Measurements from ENCODE around the gene RASA3.

The RASA3 gene

GRCh38 chr13:114034481-114034891, 97.9 kb downstream of the RASA3 start:
- DNase-seq (ENCODE audit: low read depth), result no peak

DNA sequence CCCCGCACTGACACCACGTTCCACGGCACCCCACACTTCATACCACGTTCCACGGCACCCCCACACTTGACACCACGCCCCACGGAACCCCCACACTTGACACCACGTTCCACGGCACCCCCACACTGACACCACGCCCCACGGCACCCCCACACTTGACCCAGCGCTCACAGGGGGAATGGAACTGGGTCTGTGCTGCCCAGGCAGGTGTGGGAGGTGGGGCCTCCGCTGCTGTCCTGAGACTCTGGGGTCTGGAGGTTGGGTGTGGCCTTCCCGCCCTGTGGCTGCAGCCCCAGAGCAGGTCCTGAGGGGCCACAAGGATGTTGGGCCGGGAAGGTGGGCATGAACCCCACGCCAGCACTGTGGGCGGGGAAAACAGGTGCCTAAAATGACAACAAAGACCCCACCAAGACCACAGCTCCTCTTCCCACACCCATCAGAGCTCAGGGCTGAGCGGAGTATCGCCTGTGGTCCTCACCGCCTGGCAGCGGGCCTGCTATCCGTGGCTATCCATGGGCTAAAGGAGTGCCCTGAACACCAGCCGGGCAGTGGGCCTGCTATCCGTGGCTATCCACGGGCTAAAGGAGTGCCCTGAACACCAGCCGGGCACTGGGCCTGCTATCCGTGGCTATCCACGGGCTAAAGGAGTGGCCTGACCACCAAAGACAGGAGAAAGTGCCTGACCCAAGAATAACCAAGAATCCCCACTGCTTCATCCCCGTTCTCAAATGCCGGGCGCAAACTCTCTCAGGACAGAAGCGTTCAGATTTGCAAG, 98.7 kb downstream of the RASA3 start:
- DNase-seq (ENCODE audit: low read depth), result no peak

DNA sequence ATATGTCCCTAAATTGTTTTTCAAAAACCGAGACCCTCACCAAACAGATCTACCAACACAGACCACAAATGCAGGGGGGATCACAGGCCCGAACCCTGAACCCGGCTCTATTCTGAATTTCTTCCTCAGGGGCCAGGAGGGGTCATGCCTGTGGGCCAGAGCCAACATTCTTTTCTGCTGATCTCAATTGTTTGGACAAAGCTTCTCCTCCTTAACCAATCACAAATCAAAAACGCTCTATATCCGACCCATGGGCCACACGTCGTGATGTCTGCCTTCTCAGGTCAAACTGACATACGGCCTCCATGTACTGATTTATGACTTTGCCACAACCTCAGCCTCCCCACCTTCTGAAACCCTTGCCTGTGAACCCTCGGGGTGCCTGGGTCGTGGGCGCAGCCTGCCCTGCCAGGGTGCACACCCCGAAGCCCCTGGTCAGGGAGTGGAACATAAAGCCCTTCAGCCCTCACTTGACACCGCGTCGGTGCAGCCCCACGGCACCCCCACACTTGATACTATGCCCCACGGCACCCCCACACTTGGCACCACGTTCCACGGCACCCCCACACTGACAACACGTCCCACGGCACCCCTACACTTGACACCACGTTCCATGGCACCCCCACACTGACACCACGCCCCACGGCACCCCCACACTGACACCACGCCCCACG, 100.2 kb downstream of the RASA3 start:
- no peak for DNase-seq (ENCODE audit: low read depth)

DNA sequence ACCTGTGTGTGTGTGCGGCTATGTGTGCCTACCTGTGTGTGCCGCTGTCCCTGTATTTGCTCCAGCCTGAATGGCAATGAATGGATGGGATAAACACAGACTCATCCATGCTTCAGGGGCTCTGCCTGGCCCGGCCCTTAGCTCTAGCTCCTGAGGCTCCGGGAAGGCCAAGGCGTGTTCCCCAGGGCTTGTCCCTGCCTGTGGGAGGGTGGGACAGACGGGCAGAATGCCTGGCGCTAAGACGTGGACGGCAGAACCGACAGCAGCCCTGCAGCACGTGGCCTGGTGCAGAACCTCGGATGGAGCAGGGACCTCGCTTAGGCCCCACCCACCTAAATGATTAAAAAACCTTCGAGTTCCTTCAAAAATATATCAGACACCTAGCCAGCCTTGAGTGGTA, 100.8 kb downstream of the RASA3 start:
- DNase-seq (ENCODE audit: low read depth), result no peak

GRCh38 chr13:114030666-114031610, 101.5 kb downstream of the RASA3 start:
- DNase-seq (ENCODE audit: low read depth), result no peak

DNA sequence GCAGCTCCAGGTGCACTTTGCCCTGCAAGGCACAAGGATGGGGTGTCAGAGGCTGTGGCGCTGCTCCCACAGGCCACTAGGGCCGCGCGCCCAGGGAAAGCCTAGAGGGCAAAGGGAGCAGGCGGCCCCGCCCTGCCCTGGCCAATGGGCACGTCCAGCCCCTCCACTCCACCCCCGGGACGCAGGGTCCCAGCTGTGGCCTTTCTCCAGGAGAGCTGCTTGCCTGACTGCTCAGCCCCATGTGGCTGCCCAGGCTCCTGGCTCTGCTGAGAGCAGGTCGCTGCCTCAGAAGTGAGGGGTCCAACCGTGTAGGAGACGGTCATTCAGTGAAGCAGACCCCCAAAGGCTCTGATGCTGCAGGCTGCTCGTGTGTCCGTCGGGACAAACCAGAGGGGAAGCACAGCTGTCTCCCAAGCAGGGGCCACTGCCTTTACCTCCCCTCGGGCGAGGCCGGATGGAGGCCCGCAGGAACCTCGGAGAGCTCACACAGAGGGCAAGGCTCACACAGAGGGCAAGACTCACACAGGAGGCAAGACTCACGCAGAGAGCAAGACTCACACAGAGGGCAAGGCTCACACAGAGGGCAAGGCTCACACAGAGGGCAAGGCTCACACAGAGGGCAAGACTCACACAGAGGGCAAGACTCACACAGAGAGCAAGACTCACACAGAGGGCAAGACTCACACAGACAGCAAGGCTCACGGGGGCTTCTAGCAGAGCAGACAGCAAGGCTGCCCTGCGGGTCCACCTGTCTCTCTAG, 102.4 kb downstream of the RASA3 start:
- DNase-seq (ENCODE audit: low read depth), result no peak

DNA sequence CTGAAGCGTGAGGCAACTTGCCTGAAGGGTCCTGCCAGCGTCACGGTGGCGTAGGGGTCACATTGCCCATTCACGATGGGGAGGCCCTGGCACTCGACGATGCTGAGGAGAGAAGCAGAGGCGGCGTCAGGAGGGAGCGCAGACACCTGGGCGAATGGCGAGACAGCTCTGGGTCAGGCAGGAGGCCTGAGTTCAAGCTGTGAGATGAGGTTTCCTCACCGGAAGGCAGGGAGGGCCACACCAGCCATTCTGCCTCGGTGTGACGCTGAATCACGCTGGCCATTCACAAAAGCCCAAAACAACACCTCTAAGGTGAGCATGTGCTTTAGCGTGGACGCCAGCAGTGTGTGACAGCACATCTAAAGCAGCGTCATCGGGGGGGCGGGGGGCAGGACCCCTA, 104.6 kb downstream of the RASA3 start:
- DNase-seq (ENCODE audit: low read depth), result no peak

- no peak for DNase-seq (ENCODE audit: low read depth)
Measured at GRCh38 chr13:114027046-114027715, 105.2 kb downstream of the RASA3 start.

DNA sequence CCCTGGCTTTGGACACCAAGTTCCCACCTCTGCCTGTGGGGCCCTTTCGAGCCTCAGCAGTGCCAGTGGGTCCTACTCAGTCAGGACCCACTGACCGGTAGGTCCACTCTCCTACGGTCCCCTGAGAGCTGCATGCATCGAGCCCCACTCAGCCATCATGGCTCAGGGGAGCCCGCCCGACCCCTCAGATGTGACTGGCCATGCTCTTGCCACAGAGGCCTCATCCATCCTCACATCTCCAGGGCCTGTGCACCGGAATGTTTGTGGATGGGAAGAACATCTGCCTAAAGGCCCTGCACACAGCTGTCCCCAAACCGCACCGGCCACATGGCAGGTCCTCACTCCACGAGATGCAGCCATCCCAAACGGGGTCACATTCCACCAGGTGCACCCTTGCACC, 105.9 kb downstream of the RASA3 start:
- no peak for DNase-seq (ENCODE audit: low read depth)

DNA sequence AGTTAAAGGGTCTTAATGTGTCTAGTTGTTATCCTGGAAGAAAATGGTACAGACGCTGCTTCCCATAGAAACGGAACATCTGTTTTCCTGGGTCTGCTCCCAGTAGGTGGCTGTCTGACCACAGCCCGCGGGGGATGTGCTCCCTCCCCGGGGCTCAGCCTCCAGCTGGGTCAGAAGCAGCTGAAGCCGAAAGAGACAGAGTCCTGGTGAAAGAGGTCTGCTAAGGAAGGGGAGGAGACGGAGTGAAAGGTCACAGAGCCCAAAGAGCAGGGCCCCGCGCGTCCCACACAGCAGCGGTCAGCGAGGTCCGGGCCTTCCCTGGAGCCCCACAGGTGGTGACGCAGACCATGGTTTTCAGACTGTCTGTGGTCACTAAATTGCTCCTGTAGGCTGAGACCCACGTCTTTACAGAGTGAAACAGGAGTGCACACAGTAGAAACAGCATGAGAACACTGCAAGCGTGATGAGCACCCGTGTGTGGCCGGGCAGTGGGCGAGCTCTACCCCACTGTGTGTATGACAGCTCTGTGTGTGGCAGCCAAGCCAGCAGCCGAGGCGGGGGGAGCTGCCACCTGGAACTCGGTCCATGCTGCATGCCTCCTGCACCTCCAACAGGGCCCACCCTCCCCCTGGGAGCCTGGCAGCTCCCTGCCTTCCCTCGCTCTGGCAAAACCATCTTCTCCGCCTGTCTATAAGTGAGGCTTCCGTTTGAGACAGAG, 106.5 kb downstream of the RASA3 start:
- no peak for DNase-seq (ENCODE audit: low read depth)

GRCh38 chr13:114025405-114025713, 107.1 kb downstream of the RASA3 start:
- DNase-seq (ENCODE audit: low read depth), result no peak

DNA sequence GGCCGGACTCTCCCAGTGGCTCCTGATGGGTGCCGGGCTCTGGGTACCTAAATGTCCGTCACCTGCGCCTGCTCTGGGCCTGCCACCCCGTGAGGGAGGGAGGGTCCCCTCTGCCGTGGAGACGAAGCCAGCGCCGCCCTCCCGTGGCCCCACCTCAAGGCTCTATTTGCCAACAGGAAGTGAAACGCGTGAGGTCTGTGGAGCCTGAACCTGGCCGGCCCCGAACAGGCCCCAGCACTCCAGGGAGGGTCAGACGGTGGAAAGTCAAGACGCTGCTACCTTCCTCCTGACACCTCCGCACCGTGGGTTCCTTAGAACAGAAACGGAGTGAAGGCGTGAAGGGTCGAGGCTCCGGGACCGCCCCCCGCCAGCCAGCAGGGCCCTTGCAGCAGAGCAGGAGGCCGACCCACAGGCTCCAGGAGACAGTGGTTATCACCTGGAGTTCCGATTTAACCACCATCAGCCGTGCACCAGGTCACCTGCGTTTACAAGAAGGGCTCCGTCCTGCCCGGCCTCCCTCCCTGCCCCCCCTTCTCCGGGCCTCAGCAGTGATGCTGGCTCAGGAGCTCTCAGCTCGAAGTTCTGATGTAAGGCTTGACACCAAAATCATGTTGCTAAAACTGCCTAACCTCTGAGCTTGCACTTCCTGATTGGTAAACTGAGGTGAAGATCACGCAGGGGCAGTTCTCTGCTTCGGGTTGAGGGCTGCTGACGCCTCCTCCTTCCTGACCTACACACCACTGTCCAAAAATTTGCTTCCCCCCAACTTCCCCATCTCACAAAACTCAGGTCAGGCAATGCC, 107.6 kb downstream of the RASA3 start:
- no peak for DNase-seq (ENCODE audit: low read depth)

DNA sequence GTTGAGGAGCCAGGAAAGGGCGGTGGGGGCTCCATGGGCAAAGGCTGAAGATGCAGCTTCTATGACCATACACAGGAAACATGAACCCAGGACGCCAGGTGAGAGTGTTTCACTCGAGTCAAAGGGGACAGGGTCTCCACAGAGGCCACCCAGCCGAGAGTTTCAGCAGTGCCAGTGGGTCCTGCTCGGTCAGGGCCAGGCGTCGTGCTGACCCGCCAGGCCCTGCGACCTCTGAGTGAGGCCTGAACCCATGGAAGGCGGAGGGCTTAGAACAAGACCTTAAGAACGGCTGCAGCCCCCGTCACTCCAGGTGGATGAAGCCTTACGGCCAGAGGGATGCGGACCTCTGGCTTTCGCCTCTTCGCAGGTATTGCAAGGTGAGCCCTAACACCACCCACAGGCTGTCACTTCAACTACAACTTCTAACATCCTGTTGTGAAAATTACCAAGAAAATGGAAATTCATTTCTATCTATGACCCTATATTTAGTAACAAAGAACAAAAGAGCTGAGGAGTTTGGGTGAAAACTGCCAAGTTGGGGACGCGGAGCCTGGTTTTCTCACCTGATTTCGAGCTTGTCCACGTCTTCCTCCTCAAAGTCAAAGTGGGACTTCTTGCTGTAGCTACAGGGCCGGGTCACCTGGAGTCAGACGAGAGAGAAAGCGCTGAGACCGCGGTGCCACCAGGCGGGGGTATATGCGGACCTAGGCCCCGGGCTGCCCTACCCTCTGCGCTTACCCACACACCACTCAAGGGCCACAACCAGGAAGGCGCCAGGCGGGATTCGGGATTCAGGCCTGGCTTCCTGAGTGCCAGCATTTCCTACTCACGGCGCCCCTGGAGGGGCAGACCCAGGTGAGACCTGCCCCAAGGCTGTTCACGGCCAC, 108.5 kb downstream of the RASA3 start:
- DNase-seq (ENCODE audit: low read depth), result no peak

DNA sequence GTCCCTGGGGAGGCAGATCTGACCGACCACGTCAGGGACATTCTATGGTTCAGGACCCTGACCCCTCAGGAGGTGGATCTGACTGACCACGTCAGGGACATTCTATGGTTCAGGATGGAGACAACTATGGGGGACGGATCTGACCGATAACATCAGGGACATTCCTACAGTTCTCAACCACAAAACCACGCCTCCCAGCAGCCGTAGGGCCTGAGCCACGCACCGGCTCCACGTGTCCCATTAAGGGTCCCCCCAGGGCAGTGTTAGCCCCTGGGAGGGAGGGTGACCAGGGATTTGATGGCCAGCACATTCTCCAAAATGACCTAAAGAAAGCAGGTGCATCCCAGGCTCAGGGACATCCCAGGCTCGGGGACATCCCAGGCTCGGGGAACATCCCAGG, 109.5 kb downstream of the RASA3 start:
- no peak for DNase-seq (ENCODE audit: low read depth)

DNA sequence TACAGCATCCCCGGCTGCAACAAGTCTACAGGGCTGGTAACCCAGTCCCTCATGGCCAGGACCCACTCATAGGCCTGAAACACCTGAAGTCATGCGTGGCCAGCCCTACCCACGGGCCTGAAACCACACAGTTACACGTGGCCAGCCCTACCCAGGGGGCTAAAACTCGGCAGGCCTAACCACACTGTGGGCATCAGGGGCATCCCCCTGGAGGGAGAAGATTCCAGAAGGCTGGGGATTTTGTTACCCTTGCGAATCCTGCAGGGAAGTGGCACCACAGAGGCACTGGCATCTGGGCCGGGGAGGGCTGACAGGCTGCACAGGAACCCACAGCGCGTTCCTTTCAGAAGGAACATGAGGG, 110.1 kb downstream of the RASA3 start:
- no peak for DNase-seq (ENCODE audit: low read depth)

DNA sequence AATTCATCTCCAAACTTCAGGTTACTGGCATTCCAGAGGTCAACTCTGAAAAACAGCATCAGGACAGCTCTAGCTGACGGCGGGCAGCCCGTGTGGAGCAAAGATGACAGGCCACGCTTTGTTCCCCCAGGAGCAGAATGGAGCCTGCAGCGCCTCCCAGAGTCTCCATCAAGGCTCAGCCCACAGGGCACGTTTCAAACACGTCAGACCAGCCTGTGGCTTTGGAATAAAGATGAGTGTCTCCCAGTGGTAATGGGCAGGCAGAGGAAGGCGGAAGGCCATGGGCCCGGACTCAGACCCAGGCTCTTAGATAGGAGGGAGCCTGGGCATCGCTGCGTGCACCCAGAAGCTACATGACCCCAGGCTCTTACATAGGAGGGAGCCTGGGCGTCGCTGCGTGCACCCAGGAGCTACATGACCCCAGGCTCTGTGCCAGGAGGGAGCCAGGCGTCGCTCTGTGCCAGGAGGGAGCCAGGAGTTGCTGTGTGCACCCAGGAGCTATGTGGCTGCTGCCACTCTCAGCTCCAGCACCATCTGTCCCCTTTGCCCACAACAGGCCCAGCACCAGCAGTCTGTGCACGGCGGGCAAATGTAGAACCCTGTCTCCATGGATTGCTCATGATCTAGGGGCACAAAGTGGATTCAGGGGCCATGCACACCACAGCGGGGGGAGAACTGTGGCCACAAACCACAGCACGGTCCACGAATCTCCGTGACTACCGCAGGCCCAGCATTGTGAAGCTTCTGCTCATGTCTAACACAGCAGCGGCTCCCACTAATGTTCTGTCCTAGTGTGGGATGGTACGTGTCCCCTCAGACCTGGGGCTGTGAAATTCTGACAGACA, 110.7 kb downstream of the RASA3 start:
- no peak for DNase-seq (ENCODE audit: low read depth)

- DNase-seq (ENCODE audit: low read depth), result no peak
Measured at GRCh38 chr13:114020750-114021463, 111.5 kb downstream of the RASA3 start.
